Cardiac septum (tissue), 1 donor: Measurements from ENCODE around the gene GNRH2. TPM values are rescaled to one million over a fixed set of nuclear protein-coding genes. Genes with fewer than 3 reads are reported as not detected.
"Not testable (repeated sequence)": the region's sequence is repeated elsewhere in the genome, so short reads cannot be mapped to it uniquely, and the experiment has no call there.

ENCODE experiments used
- DNase-seq: peaks from one replicate; pipeline ENCODE4 v3.0.0-alpha.2; 2020; ENCODE audit warnings: low spot score
- intact Hi-C: fragments of 100-400 bp; cut with DNase I; formaldehyde crosslinking; loops from one replicate; pipeline ENCODE4 v1.14.0; 2022
- total RNA-seq: library from RNA; stranded (reverse); fragmentation: NEBNext Ultra II Directional; extraction: Animal tissue kit (Norgen Biotek cat#: 25700); gene quantifications from one replicate; pipeline ENCODE4 v1.2.1, GENCODE V29; 2021
- donor health status: DM: no; HTN: no; CAD: no.

GNRH2 gene
- total RNA-seq, 1 donor from 2014 or later, result not detected

GRCh38 chr20:3071610-3072529, 28.4 kb downstream of the GNRH2 start, which contains the start of gene OXT:
Gene OXT, plus strand, starts transcription at chr20:3071620. Its CDS starts 36 bp downstream, at chr20:3071656.
- intact Hi-C loops, result no loop called here
- no peak for DNase-seq

GRCh38 chr20:3072530-3073250, 29.3 kb downstream of the GNRH2 start:
- DNase-seq, result no peak
- intact Hi-C loops, result no loop called here

GRCh38 chr20:3073251-3073643, 29.8 kb downstream of the GNRH2 start:
- DNase-seq, intact Hi-C loops: not testable (repeated sequence)

GRCh38 chr20:3074812-3075211, 31.4 kb downstream of the GNRH2 start:
- intact Hi-C loops, result no loop called here

GRCh38 chr20:3075315-3075714, 31.9 kb downstream of the GNRH2 start:
- DNase-seq, intact Hi-C loops: not testable (repeated sequence)

More at GRCh38 chr20:3074812-3075211, 31.4 kb downstream of the GNRH2 start:
- no peak for DNase-seq

- intact Hi-C loops, result no loop called here
- no peak for DNase-seq
These were observed 34.3 kb downstream of the GNRH2 start for GRCh38 chr20:3077618-3078134.

- intact Hi-C loops, result no loop called here
- DNase-seq, result peak; percentile 81
These were observed 37.5 kb downstream of the GNRH2 start for GRCh38 chr20:3080939-3081388.

GRCh38 chr20:3081641-3082040, 38.2 kb downstream of the GNRH2 start:
- no peak for DNase-seq
- intact Hi-C loops, result no loop called here

- intact Hi-C loops, result no loop called here
These were observed 39.0 kb downstream of the GNRH2 start for GRCh38 chr20:3082306-3082951.

GRCh38 chr20:3082955-3083952, 39.8 kb downstream of the GNRH2 start:
- intact Hi-C loops, result no loop called here

More at GRCh38 chr20:3082306-3082951, 39.0 kb downstream of the GNRH2 start:
- no peak for DNase-seq

GRCh38 chr20:3084283-3084985, 41.0 kb downstream of the GNRH2 start, which contains the start of gene AVP:
Gene AVP, minus strand, starts transcription at chr20:3084724. Its CDS starts 50 bp downstream, at chr20:3084674.
- no peak for DNase-seq

More at GRCh38 chr20:3082955-3083952, 39.8 kb downstream of the GNRH2 start:
- no peak for DNase-seq

GRCh38 chr20:3084986-3085360, 41.6 kb downstream of the GNRH2 start:
- intact Hi-C loops, result no loop called here
- DNase-seq, result no peak

More at GRCh38 chr20:3084283-3084985, 41.0 kb downstream of the GNRH2 start, which contains the start of gene AVP:
- intact Hi-C loops, result no loop called here

GRCh38 chr20:3085571-3086072, 42.2 kb downstream of the GNRH2 start:
- no peak for DNase-seq
- intact Hi-C loops, result no loop called here

GRCh38 chr20:3088031-3088430, 44.6 kb downstream of the GNRH2 start:
- no peak for DNase-seq
- intact Hi-C loops, result no loop called here

GRCh38 chr20:3090565-3090964, 47.1 kb downstream of the GNRH2 start:
- intact Hi-C loops, result no loop called here
- DNase-seq, result no peak

- intact Hi-C loops, result no loop called here
- no peak for DNase-seq
These were observed 49.4 kb downstream of the GNRH2 start for GRCh38 chr20:3092611-3093379.

- intact Hi-C loops, result no loop called here
- DNase-seq, result no peak
These were observed 50.5 kb downstream of the GNRH2 start for GRCh38 chr20:3093861-3094361.
